ENCODE measurements around the gene GYS2.
"Not testable (repeated sequence)": the region's sequence is repeated elsewhere in the genome, so short reads cannot be mapped to it uniquely, and the experiment has no call there.

GYS2 gene

GRCh38 chr12:21600196-21600595 lies 4.5 kb downstream of the GYS2 start:
- no peak for DNase-seq

- no peak for DNase-seq
Observed at GRCh38 chr12:21599143-21599999, 5.3 kb downstream of the GYS2 start.

- no peak for DNase-seq
Observed at GRCh38 chr12:21598651-21599050, 6.0 kb downstream of the GYS2 start.

GRCh38 chr12:21595356-21595755 lies 9.3 kb downstream of the GYS2 start:
- not testable (repeated sequence) for DNase-seq

GRCh38 chr12:21585485-21585884 lies 19.2 kb downstream of the GYS2 start:
- DNase-seq, result no peak

GRCh38 chr12:21584403-21585182 lies 20.1 kb downstream of the GYS2 start:
- DNase-seq, result not testable (repeated sequence)

GRCh38 chr12:21583587-21583986 lies 21.1 kb downstream of the GYS2 start:
- DNase-seq, result no peak

GRCh38 chr12:21580748-21581516 lies 23.7 kb downstream of the GYS2 start:
- no peak for DNase-seq

- no peak for DNase-seq
Observed at GRCh38 chr12:21577516-21577915, 27.1 kb downstream of the GYS2 start.

- no peak for DNase-seq
Observed at GRCh38 chr12:21576431-21576830, 28.2 kb downstream of the GYS2 start.

- DNase-seq, result no peak
Observed at GRCh38 chr12:21573733-21574358, 30.8 kb downstream of the GYS2 start.

- DNase-seq, result no peak
Observed at GRCh38 chr12:21571046-21571445, 33.6 kb downstream of the GYS2 start.

- no peak for DNase-seq
Observed at GRCh38 chr12:21568115-21568514, 36.5 kb downstream of the GYS2 start.

- DNase-seq, result no peak
Observed at GRCh38 chr12:21566907-21567394, 37.7 kb downstream of the GYS2 start.

GRCh38 chr12:21566223-21566906 lies 38.3 kb downstream of the GYS2 start:
- no peak for DNase-seq

GRCh38 chr12:21562859-21563258 lies 41.8 kb downstream of the GYS2 start:
- DNase-seq, result no peak

- DNase-seq, result no peak
Observed at GRCh38 chr12:21561158-21561557, 43.5 kb downstream of the GYS2 start.

- no peak for DNase-seq
Observed at GRCh38 chr12:21559855-21560569, 44.6 kb downstream of the GYS2 start.

- no peak for DNase-seq
Observed at GRCh38 chr12:21558100-21558679, 46.5 kb downstream of the GYS2 start.

- DNase-seq, result no peak
Observed at GRCh38 chr12:21553329-21553675, 51.3 kb downstream of the GYS2 start.
